Epithelial cell of esophagus (primary cell): ENCODE measurements around the gene KIFBP.

Experiments used
- DNase-seq: peaks from one replicate; pipeline ENCODE4 v3.0.0; 2010; ENCODE audit warnings: low read depth
- H3K4me3 ChIP-seq: 2 replicates; pipeline ENCODE4 v1.5.1; 2011; ENCODE audit warnings: mild to moderate bottlenecking, low read length, control low read depth
- TF ChIP-seq, protein P1 (sequence below): IDR thresholded peaks from 2 replicates; pipeline ENCODE4 v1.5.1; 2011; ENCODE audit warnings: low read depth, mild to moderate bottlenecking, low read length, control low read depth, inconsistent platforms; ENCODE audit not compliant: insufficient read depth; ENCODE audit errors: missing control alignments

Gene KIFBP

DNA sequence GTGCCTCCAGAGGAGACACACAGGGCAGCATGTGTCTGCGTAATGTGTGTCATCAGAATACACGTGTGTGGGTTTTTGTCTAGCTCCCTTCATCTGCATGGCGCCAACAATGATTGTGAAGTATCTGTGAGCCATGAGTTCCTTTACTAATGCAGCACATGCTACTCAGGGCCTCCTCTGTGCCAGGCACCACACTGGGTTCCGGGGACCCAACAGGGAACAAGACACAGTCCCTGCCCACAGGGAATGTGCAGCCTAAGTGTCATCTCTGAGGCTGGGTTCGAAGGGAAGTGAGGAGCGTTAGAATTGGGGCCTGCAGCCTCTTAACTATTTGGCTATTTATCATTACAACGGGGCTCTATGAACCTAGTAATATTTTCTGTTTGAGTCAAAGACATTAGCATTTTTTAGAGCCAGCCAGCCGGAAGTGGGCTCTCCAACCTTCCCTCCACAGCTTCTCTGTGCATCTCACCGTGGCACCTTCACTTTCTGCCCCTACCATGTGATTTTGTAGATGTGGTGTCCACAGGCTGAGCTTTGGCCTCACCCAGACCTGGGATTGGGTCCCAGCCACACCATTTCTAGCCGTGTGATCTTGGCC lies 55.4 kb downstream of the KIFBP start:
- DNase-seq: no peak
- no peak overlapping the region for H3K4me3 ChIP-seq
- TF ChIP-seq, protein P1, sequence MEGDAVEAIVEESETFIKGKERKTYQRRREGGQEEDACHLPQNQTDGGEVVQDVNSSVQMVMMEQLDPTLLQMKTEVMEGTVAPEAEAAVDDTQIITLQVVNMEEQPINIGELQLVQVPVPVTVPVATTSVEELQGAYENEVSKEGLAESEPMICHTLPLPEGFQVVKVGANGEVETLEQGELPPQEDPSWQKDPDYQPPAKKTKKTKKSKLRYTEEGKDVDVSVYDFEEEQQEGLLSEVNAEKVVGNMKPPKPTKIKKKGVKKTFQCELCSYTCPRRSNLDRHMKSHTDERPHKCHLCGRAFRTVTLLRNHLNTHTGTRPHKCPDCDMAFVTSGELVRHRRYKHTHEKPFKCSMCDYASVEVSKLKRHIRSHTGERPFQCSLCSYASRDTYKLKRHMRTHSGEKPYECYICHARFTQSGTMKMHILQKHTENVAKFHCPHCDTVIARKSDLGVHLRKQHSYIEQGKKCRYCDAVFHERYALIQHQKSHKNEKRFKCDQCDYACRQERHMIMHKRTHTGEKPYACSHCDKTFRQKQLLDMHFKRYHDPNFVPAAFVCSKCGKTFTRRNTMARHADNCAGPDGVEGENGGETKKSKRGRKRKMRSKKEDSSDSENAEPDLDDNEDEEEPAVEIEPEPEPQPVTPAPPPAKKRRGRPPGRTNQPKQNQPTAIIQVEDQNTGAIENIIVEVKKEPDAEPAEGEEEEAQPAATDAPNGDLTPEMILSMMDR: no peak

DNA sequence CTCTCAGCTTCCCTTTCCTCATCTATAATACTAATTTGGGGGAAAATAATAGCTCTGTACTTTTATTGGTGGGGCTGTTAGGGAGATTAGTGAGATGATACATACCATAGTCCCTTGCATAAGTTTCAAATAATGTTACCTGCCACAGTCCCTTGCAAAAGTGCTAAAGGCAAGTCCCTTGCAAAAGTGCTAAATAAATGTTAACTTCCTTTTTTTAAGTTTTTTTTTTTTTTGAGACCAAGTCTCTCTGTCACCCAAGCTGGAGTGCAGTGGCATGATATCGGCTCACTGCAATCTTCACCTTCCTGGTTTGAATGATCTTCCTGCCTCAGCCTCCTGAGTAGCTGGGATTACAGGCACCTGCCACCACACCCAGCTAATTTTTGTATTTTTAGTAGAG lies 55.9 kb downstream of the KIFBP start:
- no peak overlapping the region for H3K4me3 ChIP-seq
- TF ChIP-seq, protein P1: no peak
- DNase-seq: no peak

DNA sequence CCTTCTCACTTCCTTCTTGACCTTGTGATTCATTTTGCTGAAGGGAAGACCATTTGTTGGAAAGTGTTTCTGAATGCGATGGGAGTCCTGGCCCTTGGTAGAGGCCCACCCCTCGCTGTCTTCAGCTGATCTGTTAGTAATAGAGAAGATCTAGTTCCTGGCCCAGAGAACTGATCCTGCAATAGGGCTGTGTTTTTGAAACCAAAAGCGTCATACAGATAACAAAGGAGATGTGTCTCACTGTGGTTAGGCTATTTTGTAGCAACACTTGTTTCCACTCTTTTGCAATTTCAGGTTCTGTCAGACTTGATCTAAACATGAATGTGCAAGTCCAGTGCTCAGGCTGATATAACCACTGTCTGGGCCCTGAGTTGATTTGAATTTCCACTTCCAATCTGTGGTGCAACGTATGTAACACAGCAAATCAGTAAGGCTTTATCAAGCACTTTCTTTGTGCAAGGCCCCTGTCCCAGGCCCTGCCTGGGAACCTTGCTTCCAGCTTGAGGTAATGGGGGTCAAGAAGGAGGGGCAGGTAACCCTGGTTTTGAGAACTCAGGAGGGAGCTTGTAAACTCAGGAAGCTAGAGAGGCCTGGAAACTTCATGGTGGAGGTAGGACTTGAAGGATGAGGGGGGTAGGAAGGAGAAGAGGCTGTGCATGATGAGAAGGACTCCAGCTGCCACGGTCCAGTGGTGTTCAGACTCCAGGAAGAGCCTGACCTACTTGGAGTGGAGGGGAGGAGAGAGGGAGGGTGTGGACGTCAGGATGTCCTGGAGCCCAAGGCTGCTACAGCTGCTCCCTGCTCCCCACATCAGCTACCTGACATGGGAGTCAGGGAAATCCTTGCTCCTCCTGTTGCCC lies 57.1 kb downstream of the KIFBP start:
- no peak overlapping the region for H3K4me3 ChIP-seq
- DNase-seq: peak; percentile 97
- TF ChIP-seq, protein P1: no peak

DNA sequence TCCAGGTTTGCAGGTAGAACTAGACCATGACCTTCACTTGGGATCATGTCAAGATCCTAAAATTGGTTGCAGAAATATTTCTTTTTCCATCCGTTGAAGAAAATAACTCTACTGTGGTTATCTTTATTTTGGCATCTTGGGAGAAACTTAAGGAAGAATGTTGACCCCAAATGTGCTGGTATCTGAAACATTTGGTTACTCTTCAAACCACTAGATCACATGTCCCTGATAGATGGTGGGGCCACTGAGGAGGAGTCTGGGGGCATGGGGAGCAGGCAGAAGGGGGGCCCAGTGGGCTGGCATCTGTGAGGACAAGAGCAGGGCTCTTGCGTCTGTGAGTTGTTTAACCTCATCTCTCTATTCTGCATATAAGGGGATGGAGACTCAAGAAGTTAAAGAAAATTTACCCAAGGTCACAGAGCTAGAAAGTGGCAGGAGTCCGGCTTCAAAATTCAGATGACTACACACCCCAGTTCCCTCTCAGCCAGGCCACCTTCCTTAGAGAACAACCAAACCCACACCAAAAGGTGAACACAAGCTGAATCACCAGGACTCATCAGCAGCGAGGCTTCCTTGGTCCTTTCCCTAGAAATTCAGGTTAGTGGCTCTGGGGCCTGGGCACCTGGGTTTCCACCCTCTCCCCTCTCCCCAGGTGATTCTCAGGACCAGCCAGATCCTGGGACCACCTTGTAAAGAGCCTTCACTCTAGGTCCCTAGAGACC lies 58.7 kb downstream of the KIFBP start:
- TF ChIP-seq, protein P1: no peak
- H3K4me3 ChIP-seq: no peak overlapping the region
- peak; percentile 24 for DNase-seq

DNA sequence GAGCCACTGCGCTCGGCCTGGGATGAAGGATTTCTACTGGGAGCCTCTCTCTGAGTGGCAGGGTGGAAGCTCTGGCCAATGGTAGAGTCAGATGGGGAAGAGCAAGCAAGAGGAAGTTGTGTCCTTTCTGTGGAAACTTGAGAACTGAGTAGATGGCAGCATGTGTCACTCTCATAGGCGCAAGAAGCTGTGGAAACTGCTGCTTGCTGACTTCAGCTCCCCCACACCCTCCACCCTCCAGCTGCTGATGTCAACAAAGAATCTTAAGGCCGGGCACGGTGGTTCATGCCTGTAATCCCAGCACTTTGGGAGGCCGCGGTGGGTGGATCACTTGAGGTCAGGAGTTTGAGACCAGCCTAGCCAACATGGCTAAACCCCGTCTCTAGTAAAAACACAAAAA lies 59.5 kb downstream of the KIFBP start:
- peak; percentile 71 for DNase-seq
- TF ChIP-seq, protein P1: no peak
- H3K4me3 ChIP-seq: no peak overlapping the region

DNA sequence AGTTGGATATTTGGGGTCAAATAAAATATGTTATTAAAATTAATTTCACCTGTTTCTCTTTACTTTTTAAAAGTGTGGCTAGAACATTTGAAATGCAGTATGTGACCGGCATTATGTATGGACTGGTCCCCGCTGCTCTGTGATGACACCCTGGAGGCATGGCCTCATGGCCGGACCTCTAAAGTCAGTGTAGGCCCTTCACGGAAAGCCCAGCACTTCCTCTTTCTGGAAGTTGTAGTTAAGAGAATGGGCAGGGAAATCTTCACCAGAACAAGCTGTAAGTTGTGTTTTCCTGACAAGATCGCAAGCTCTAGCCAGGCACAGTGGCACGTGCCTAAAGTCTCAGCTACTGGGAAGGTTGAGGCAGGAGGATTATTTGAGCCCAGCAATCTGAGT lies 61.0 kb downstream of the KIFBP start:
- no peak for DNase-seq
- TF ChIP-seq, protein P1: no peak
- H3K4me3 ChIP-seq: no peak overlapping the region
